MCF 10A (cell line): ENCODE results near the gene CAMK1D. TPM values are rescaled to one million over a fixed set of nuclear protein-coding genes. Genes with fewer than 3 reads are reported as not detected.
"Not testable (repeated sequence)": the region's sequence is repeated elsewhere in the genome, so short reads cannot be mapped to it uniquely, and the experiment has no call there.

Experiments used
- BruUV-seq: library from RNA; stranded (reverse); fragments of 400-500 nt; replicated peaks from 2 replicates; lab custom pipeline; 2021; lab: Mats Ljungman, UMichigan
- CTCF ChIA-PET: fragments of 300-600 bp; sonication (Branson Sonifier 250); formaldehyde crosslinking; extraction: SDS; loops from one replicate; lab custom pipeline; 2021; ENCODE audit warnings: antibody characterized with exemption, inconsistent platforms; lab: Yijun Ruan, JAX
- POLR2A ChIA-PET: fragments of 300-600, 350-650 bp; sonication (Branson Sonifier 250); formaldehyde crosslinking; extraction: SDS; loops from one replicate; lab custom pipeline; 2020; ENCODE audit warnings: antibody characterized with exemption, inconsistent platforms; lab: Yijun Ruan, JAX
- DNase-seq: peaks from one replicate; pipeline ENCODE4 v3.0.0-alpha.2; 2018; ENCODE audit not compliant: unreplicated experiment
- H3K27ac Mint-ChIP-seq: one replicate; pipeline ENCODE4 v1.8.0; 2022; ENCODE audit warnings: mild to moderate bottlenecking, low read depth, mixed read lengths; ENCODE audit not compliant: unreplicated experiment
- H3K27me3 Mint-ChIP-seq: one replicate; pipeline ENCODE4 v1.8.0; 2022; ENCODE audit warnings: mixed read lengths; ENCODE audit not compliant: insufficient read depth, unreplicated experiment
- H3K36me3 Mint-ChIP-seq: one replicate; pipeline ENCODE4 v1.8.0; 2022; ENCODE audit warnings: mild to moderate bottlenecking, moderate library complexity, mixed read lengths; ENCODE audit not compliant: insufficient read depth, unreplicated experiment
- H3K4me1 Mint-ChIP-seq: one replicate; pipeline ENCODE4 v1.8.0; 2022; ENCODE audit warnings: mixed read lengths; ENCODE audit not compliant: insufficient read depth, unreplicated experiment
- H3K4me3 Mint-ChIP-seq: one replicate; pipeline ENCODE4 v1.8.0; 2022; ENCODE audit warnings: mild to moderate bottlenecking, moderate library complexity, mixed read lengths; ENCODE audit not compliant: unreplicated experiment
- H3K9me3 Mint-ChIP-seq: one replicate; pipeline ENCODE4 v1.8.0; 2022; ENCODE audit warnings: mixed read lengths; ENCODE audit not compliant: unreplicated experiment
- CTCF ChIP-seq: fragments of 200-600 bp; IDR thresholded peaks from one replicate; pipeline ENCODE4 v1.8.0; 2022; ENCODE audit warnings: antibody characterized with exemption, mild to moderate bottlenecking; ENCODE audit not compliant: unreplicated experiment
- intact Hi-C: fragments of 100-400 bp; cut with micrococcal nuclease; formaldehyde crosslinking; loops from 2 replicates; pipeline ENCODE4 v1.14.1; 2022
- total RNA-seq: library from RNA; stranded (reverse); gene quantifications from 2 replicates; pipeline ENCODE4 v1.2.3, GENCODE V29; 2022

CAMK1D gene
- total RNA-seq, 1 experiment from 2014 or later: 1.7 TPM

GRCh38 chr10:12807096-12807755 lies 457.9 kb downstream of the CAMK1D start:
- no peak for DNase-seq
- no TSS peak for BruUV-seq
- POLR2A ChIA-PET: interaction anchor here (0.7 kb wide), 1 partner anchor 11 kb away, joined by 3 read pairs; no protein-coding TSS in a partner anchor
- Mint-ChIP-seq H3K4me3 (no peak overlapping the region), H3K27ac (no peak overlapping the region), H3K27me3 (no peaks in the 10 kb centered on the region), H3K36me3 (no peaks in the 10 kb centered on the region), H3K4me1 (no peaks in the 10 kb centered on the region), H3K9me3 (peaks cover 5% of the 10 kb centered on the region)
- CTCF ChIA-PET: interaction anchor here (0.6 to 1.4 kb wide), 2 partner anchors 268 to 1719 kb away, joined by 3 to 4 read pairs; no protein-coding TSS in a partner anchor
- intact Hi-C loops: no loop called here
- TF ChIP-seq CTCF: no peak

GRCh38 chr10:12808014-12808613 lies 458.8 kb downstream of the CAMK1D start:
- Mint-ChIP-seq H3K27me3 (no peaks in the 10 kb centered on the region), H3K9me3 (peaks cover 5% of the 10 kb centered on the region), H3K4me3 (no peak overlapping the region), H3K27ac (no peak overlapping the region), H3K36me3 (no peaks in the 10 kb centered on the region), H3K4me1 (no peaks in the 10 kb centered on the region)
- CTCF ChIA-PET: interaction anchor here (1.4 kb wide), 1 partner anchor 267 kb away, joined by 4 read pairs; no protein-coding TSS in a partner anchor
- no TSS peak for BruUV-seq
- no peak for DNase-seq
- intact Hi-C loops: no loop called here
- POLR2A ChIA-PET: no interaction called here
- TF ChIP-seq CTCF: no peak

- H3K36me3 Mint-ChIP-seq, H3K4me3 Mint-ChIP-seq, POLR2A ChIA-PET, H3K27ac Mint-ChIP-seq, H3K4me1 Mint-ChIP-seq, intact Hi-C loops, H3K9me3 Mint-ChIP-seq, H3K27me3 Mint-ChIP-seq, DNase-seq, BruUV-seq: not testable (repeated sequence)
- CTCF ChIA-PET: interaction anchor here (0.6 kb wide), 2 partner anchors 98 to 589 kb away, joined by 3 read pairs; no protein-coding TSS in a partner anchor
Measured at GRCh38 chr10:12810046-12810445, 460.7 kb downstream of the CAMK1D start.

GRCh38 chr10:12811826-12812225 lies 462.5 kb downstream of the CAMK1D start:
- no TSS peak for BruUV-seq
- Mint-ChIP-seq H3K27me3 (no peaks in the 10 kb centered on the region), H3K27ac (no peak overlapping the region), H3K36me3 (no peaks in the 10 kb centered on the region), H3K4me3 (no peak overlapping the region), H3K4me1 (no peaks in the 10 kb centered on the region), H3K9me3 (peaks cover 5% of the 10 kb centered on the region)
- intact Hi-C loops: no loop called here
- ChIA-PET POLR2A (no interaction called here), CTCF (interaction anchor here (1.0 kb wide), 1 partner anchor 104 kb away, joined by 4 read pairs; no protein-coding TSS in a partner anchor)
- TF ChIP-seq CTCF: no peak
- no peak for DNase-seq
